IPS-18a (cell line): ENCODE data around the gene TUB.

Experiments
- H3K27ac ChIP-seq: one replicate; pipeline ENCODE4 v1.5.1; 2013; ENCODE audit warnings: low read length
- H3K27me3 ChIP-seq: one replicate; pipeline ENCODE4 v1.6.1; 2013; ENCODE audit warnings: mild to moderate bottlenecking, low read length; ENCODE audit not compliant: control insufficient read depth, insufficient read depth
- H3K36me3 ChIP-seq: one replicate; pipeline ENCODE4 v1.6.1; 2013; ENCODE audit warnings: low read depth, low read length; ENCODE audit not compliant: control insufficient read depth
- H3K4me1 ChIP-seq: one replicate; pipeline ENCODE4 v1.6.1; 2013; ENCODE audit warnings: low read depth, low read length; ENCODE audit not compliant: control insufficient read depth
- H3K4me3 ChIP-seq: one replicate; pipeline ENCODE4 v1.5.1; 2013; ENCODE audit warnings: low read length
- H3K9ac ChIP-seq: one replicate; pipeline ENCODE4 v1.6.1; 2013; ENCODE audit warnings: mild to moderate bottlenecking, low read length, moderate library complexity
- H3K9me3 ChIP-seq: one replicate; pipeline ENCODE4 v1.6.1; 2013; ENCODE audit warnings: low read depth, low read length; ENCODE audit not compliant: control insufficient read depth

The TUB gene

DNA sequence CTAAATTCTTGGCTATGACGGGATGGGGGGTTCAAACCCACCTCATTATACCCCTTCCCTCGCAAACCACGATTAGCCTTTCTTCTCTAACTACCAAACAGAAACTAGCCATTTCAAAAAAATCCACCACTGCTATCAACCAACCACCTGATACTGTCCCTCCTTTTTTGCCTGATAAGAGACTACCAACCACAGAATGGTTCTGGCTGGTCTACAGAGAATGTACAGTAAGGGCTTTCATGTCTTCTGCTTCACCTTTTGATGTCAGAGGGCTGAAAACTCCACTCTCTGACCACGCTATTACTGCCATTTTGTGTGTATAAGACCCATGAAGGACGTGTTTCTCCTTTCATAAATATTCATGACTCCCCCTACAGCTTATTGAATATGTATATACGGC lies 68.7 kb downstream of the TUB start:
- Histone ChIP-seq H3K27ac (no peak overlapping the region), H3K36me3 (no peaks in the 10 kb centered on the region)

More for the DNA sequence above, 68.7 kb downstream of the TUB start:
- no peak overlapping the region for H3K4me3 ChIP-seq
- H3K27me3 ChIP-seq = no peaks in the 10 kb centered on the region
- H3K4me1 ChIP-seq = peaks cover 16% of the 10 kb centered on the region
- no peaks in the 10 kb centered on the region for H3K9me3 ChIP-seq
- no peak overlapping the region for H3K9ac ChIP-seq
